Bronchial epithelial cell (primary cell): ENCODE results near the gene SGMS1. TPM values are rescaled to one million over a fixed set of nuclear protein-coding genes. Genes with fewer than 3 reads are reported as not detected.
A peak's percentile ranks its signal among the peaks of the same experiment; 100 is the strongest.

ENCODE experiments used
- DNase-seq: peaks from one replicate; pipeline ENCODE4 v3.0.0-alpha.2; 2010; ENCODE audit warnings: low read depth
- FAIRE-seq: peaks from 2 replicates; lab custom pipeline; 2011; peaks lifted over from hg19 to GRCh38; lab: Jason Lieb, UNC
- H3K27me3 ChIP-seq: 2 replicates; pipeline ENCODE4 v1.5.1; 2011; ENCODE audit warnings: low read length; ENCODE audit not compliant: control insufficient read depth, insufficient read depth
- H3K36me3 ChIP-seq: 2 replicates; pipeline ENCODE4 v1.5.1; 2011; ENCODE audit warnings: low read length; ENCODE audit not compliant: control insufficient read depth, insufficient read depth
- H3K4me3 ChIP-seq: 2 replicates; pipeline ENCODE4 v1.5.1; 2011; ENCODE audit warnings: mild to moderate bottlenecking, low read depth, low read length, control low read depth
- total RNA-seq: library from RNA; depleted of rRNA; stranded (reverse); fragments of >200 nt; gene quantifications from 2 replicates; pipeline ENCODE4 v1.2.1, GENCODE V29; 2014
- TF ChIP-seq, protein P1 (sequence below): IDR thresholded peaks from 2 replicates; pipeline ENCODE4 v1.5.1; 2011; ENCODE audit warnings: mild to moderate bottlenecking, moderate library complexity, low read length, control low read depth, inconsistent platforms; ENCODE audit not compliant: insufficient read depth, severe bottlenecking

SGMS1 gene
- total RNA-seq, 1 donor from 2014 or later, result 21.3 TPM

DNA sequence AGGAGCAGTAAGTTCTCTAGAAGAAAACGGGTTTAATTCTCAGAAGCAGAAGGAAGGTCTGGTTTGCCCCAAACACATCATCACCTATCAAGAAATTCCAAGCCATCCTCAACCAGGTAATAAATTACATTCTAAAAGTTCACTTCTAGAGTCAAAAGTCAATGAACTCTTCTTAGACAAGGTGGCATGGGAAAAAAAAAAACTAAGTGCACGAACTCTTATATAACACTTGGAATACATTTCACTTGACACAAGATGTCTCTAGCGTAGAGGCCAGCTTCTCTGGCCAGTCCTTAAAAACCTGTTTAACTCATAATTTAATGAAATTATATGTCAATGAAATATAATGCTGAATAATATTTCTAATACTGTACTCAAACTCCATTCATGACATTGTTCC is 200.3 kb downstream of the SGMS1 start:
- FAIRE-seq (no peak), DNase-seq (no peak)
- H3K27me3 ChIP-seq, result no peaks in the 10 kb centered on the region
- no peak overlapping the region for H3K4me3 ChIP-seq
- H3K36me3 ChIP-seq, result no peaks in the 10 kb centered on the region
- TF ChIP-seq, protein P1, sequence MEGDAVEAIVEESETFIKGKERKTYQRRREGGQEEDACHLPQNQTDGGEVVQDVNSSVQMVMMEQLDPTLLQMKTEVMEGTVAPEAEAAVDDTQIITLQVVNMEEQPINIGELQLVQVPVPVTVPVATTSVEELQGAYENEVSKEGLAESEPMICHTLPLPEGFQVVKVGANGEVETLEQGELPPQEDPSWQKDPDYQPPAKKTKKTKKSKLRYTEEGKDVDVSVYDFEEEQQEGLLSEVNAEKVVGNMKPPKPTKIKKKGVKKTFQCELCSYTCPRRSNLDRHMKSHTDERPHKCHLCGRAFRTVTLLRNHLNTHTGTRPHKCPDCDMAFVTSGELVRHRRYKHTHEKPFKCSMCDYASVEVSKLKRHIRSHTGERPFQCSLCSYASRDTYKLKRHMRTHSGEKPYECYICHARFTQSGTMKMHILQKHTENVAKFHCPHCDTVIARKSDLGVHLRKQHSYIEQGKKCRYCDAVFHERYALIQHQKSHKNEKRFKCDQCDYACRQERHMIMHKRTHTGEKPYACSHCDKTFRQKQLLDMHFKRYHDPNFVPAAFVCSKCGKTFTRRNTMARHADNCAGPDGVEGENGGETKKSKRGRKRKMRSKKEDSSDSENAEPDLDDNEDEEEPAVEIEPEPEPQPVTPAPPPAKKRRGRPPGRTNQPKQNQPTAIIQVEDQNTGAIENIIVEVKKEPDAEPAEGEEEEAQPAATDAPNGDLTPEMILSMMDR, result no peak

DNA sequence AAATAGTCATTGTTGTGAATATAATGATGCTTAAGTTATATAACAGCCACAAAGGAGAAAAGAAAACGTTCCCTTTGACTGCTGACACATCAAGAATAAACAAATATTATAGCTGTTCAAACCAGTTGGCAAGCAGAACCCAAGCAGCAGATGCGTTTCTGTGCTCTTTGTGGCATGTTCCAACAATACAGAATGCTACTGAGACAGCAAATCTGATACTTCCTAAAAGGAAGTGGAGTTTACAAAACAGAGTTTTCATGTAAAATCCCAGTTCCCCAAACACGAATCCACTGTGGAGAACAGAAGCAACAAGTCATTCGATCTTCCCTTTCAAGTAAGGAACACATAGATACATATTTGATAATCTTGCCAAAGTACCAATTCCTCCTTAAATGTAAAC is 201.5 kb downstream of the SGMS1 start:
- FAIRE-seq (no peak), DNase-seq (peak; percentile 68)
- no peaks in the 10 kb centered on the region for H3K36me3 ChIP-seq
- no peak overlapping the region for H3K4me3 ChIP-seq
- no peaks in the 10 kb centered on the region for H3K27me3 ChIP-seq
- TF ChIP-seq, protein P1, result no peak

DNA sequence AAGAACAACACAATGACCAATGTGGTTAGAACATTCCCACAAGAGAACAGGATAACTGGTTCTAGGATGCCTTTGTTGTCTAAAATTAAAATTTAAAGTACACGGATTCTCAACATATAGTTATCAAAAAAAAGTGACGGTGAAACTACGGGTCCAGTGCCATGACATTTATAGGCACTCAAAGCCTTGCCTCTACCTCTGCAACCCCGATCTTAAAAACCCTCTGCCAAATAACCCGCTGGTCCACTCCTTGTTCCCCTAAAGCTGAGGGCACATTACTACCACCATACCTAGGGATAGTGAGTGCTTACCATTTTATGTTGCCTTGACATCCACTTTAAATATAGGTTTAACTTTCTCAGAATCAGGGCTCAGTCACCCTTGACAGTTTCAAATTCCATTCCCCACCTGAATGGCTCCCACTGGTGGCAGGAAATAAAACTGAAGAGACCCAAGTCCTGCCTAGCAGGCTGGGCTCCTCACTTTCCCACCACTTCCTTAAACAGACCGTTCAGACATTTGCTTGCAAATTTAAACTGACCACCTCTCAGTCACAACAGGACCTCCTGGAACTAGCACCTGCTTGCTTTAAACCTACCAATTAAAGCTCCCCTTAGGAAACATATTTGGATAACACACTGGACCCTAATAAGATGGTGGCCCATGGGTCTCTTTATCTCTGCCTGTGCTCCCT is 202.6 kb downstream of the SGMS1 start:
- Histone ChIP-seq H3K36me3 (no peaks in the 10 kb centered on the region), H3K27me3 (no peaks in the 10 kb centered on the region), H3K4me3 (no peak overlapping the region)
- TF ChIP-seq, protein P1, result peak; percentile 77
- no peak for FAIRE-seq
- peak; percentile 52 for DNase-seq

DNA sequence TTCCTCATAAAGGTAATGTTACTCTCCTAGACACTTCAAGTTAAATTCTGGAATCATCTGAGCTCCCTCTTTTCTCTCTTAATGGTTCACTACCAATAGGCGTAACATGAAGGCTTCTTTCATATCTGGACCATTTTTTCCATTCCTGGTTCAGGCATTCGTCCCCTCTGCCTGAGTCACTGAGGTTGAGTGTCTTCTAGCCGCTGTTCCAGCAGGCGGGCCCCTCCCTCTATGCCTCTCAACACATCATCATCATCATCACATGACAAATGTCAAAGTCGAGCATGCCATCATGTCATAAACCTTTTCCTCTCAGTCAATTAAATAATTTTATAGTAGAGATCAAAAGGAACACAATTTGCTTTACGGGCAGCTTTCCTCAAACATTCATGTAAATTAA is 203.6 kb downstream of the SGMS1 start:
- TF ChIP-seq, protein P1, result no peak
- FAIRE-seq, result no peak

DNA sequence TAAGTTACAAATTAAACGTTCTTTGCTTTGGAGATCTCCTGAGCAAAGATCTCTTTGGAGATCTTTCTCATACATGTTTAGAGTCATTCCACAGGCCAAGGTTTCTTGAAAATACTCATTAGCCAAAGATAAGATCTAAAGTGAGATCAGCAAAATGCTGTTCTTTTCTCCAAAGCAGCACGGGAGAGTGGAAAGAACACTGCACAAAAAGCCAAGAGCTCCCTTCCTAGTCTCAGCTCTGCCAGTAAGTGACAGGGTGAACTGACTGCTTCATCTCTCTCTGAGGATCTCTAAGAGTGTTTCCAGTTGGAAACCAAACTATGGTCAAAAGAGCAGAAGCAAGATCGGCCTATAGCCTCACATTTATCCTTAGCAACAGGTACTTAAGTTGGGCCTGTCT is 204.0 kb downstream of the SGMS1 start:
- no peak overlapping the region for H3K4me3 ChIP-seq
- no peaks in the 10 kb centered on the region for H3K36me3 ChIP-seq
- H3K27me3 ChIP-seq, result no peaks in the 10 kb centered on the region
- DNase-seq (no peak), FAIRE-seq (no peak)
- TF ChIP-seq, protein P1, result no peak

More for the DNA sequence above, 203.6 kb downstream of the SGMS1 start:
- Histone ChIP-seq H3K27me3 (no peaks in the 10 kb centered on the region), H3K36me3 (no peaks in the 10 kb centered on the region), H3K4me3 (no peak overlapping the region)
- no peak for DNase-seq

DNA sequence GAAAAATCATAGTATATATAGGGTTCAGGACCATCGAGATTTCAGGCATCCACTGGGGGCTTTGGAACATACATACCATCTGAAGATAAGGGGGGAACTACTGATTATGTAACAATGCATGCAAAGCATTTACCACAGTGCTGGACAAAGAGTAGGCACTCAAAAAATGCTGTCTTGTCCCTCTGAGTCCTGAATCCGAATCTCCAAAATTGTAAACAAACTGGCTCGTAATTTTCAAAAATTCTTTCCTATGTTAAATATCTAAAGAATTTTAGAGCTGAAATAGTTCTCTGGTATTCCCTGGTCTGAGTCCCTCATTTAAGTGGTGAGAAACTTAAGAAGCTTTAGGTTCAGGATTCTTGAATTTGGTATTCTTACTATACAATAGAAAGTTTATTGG is 204.7 kb downstream of the SGMS1 start:
- no peak for FAIRE-seq
- no peak overlapping the region for H3K4me3 ChIP-seq
- TF ChIP-seq, protein P1, result no peak

More for the DNA sequence above, 204.7 kb downstream of the SGMS1 start:
- DNase-seq, result no peak
- Histone ChIP-seq H3K36me3 (no peaks in the 10 kb centered on the region), H3K27me3 (no peaks in the 10 kb centered on the region)
